GM18508 (cell line): ENCODE results near the gene SLC4A1AP.
"Not testable (repeated sequence)": the region's sequence is repeated elsewhere in the genome, so short reads cannot be mapped to it uniquely, and the experiment has no call there.

Experiments used
- ATAC-seq: cut with Tn5 transposase; IDR thresholded peaks from one replicate; pipeline ENCODE4 v1.9.1; 2021; ENCODE audit warnings: moderate number of reproducible peaks; ENCODE audit not compliant: insufficient read depth, unreplicated experiment

SLC4A1AP gene

DNA sequence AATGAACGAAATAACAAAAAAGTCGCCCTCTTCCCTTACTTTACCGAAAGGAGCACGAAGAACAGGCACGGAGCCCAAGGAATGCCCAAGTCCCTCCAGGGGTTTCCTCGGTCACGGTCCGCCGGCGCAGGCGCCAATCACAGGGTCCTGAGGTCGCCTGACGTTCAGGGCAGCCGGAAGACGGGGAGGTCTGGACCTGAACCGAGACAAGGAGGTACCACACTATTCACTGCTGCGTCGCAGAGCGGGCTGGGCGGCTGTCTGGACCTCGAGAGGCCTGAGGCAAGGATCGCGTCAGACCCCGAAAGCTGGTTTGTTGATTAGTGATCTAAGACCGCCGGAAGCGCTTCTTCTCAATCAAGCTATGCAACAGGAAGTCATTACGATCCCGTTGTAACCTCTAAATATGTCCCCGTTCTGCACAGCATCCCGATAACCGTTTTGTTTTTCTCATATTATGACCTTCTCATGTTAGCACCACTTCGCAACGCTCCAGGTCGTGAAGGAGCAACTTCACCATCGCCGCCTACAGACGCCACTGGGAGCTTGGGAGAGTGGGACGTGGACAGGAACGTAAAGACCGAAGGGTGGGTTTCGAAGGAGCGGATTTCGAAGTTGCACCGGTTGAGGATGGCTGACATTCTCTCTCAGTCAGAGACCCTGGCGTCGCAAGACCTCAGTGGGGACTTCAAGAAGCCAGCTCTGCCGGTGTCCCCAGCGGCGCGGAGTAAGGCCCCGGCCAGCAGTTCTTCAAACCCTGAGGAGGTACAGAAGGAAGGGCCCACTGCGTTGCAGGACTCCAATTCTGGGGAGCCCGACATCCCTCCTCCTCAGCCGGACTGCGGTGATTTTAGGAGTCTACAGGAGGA lies at the start of gene SLC4A1AP, which contains the start of gene SUPT7L:
Gene SLC4A1AP, plus strand, starts transcription at position 605 of the 869 bp plus-strand sequence. Its CDS starts 26 bp downstream, at position 631.
Gene SUPT7L, minus strand, starts transcription at position 330 of the 869 bp plus-strand sequence. CDS start 1,422 bp downstream, outside the sequence.
- no peak for ATAC-seq

GRCh38 chr2:27613985-27614384 lies 49.7 kb upstream of the SLC4A1AP start:
- no peak for ATAC-seq

DNA sequence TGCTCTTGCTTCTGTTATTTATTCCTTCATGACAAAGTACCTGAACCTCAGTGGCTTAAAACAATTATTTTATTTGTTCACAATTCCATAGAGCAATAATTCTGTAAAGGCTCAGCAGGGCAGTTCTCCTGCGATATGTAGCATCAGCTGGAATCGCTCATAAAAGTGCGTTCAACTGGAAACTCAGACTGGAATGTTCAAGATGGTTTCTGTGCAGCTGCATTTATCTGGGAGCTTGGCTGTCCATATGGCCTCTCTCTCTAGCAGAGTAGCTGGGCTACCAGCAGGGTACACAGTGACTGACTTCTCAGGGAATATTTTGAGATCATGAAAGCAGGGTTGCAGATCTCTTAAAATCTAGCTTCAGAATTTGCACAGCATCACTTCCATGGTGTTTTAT lies 48.4 kb upstream of the SLC4A1AP start:
- ATAC-seq, result no peak

DNA sequence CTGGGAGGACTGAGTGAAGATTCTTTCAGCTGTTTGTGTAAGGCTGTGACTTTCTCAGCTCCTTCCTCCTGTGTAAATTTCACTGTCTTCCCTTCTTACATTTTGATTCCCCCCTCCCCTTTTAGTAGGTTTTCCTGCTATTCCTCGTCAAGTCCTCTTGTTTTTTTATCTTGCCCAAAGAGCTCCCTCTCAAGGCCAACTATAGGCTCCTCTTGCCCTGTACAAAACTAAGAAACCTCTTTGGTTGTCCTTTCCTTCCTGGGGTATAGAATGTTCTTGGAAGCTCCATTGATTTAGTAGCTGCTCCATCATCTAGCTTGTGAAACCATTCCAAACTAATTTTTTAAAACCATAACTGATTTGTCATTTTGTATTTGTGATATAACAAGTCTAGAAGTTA lies 42.2 kb upstream of the SLC4A1AP start:
- ATAC-seq, result no peak

- no peak for ATAC-seq
Measured at GRCh38 chr2:27622921-27623384, 40.7 kb upstream of the SLC4A1AP start.

DNA sequence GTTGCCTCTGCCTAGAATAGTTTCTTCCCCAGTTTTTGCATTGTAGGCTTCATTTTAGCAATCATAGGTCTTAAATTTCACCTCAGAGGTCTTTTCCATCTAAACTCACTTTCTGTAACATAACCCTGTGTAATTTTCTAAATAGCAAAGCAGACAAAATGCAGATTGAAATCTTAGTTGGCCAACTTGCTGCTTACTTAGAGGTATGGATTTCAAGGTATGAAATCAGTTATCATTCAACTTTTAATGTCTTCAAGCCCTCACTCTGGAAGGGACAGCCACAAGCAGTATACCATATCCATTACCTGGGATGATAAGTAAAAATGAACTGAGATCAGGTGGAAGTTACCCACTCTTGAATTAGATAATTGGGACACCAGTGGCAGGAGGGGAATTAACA lies 38.7 kb upstream of the SLC4A1AP start:
- ATAC-seq, result no peak

DNA sequence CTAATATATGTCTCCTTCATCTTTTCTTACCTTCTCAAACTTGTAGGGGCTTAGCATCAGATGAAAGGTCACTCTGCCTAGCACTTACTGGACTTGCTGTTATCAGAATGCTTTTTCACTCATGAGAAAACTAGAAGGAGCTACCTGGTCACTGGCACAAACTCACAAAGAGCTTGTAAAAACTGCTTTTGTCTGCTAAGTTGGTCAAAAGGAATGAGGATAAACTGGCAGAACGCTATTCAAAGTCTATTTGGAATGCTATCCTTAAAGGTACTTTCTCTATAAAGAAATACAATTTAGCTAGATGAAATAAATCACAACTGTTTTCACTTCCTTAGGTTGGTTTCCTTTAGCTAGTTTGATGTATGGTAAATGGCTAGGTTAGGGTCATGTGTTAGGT lies 37.4 kb upstream of the SLC4A1AP start:
- not testable (repeated sequence) for ATAC-seq

DNA sequence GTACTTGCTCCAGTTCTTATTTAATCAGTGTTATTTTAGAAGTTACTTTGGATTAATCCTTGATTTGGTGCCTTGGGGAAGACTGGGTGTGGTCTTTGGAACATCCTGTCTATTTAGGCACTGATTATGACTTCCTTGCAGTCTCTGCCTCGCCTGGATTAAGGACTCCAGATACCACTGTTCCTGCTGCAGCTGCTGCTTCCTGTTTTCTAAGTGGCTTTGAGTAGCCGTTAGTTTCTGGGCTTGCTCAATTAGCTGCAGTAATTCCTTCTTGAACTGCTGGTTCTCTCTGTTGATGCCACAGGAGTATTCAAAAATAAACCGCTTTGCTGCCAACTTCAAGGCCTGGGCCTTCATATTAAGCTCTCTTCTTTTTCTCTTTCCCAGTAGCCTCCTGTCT lies 36.8 kb upstream of the SLC4A1AP start:
- ATAC-seq, result not testable (repeated sequence)

GRCh38 chr2:27627963-27628766 lies 35.5 kb upstream of the SLC4A1AP start:
- peak; percentile 10 for ATAC-seq

DNA sequence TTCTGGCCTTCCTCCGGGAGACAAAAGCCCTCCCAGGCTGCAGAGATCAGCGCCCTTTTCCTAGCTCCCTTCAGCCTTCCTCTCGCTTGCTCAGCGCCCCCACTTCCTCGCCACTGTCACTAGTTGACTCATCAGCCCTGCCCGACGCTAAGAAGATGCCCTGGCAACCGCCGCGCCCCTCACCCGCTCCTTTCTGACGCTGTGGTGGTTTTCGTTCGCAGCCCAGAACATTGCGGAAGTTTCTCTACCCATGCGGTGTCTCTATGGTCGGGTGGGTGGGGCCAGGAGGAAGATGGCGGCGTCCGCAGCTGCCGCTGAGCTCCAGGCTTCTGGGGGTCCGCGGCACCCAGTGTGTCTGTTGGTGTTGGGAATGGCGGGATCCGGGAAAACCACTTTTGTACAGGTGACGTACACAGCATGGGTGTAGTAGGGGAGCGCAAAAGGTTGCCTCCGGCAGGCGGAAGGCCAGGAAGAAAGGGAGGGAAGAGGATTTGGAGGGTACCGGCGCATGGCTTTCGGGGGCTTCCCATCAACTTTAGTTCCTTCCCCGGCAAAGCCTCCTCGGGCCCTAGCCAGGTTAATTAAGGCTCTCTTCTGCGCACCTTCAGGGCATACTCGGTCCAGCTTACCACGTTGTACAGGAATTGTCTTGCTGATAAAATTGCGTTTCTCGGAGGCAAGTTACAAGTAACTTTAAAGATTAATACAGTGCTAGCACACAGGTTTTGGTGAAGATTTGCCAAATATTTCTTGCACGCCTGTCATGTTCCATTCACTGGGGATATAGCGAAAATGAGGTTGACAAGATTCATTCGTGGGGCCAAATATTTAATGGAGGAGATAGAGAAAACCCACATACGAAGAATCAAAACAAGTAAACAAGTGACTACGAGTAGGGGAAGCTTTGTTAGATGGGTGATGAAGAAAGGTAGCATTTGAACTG lies 34.7 kb upstream of the SLC4A1AP start, which contains the start of the genes CCDC121 and GPN1:
Gene CCDC121, minus strand, starts transcription at position 246 of the 943 bp plus-strand sequence. CDS start 1,213 bp downstream, outside the sequence.
Gene GPN1, plus strand, starts transcription at position 284 of the 943 bp plus-strand sequence. Its CDS starts 9 bp downstream, at position 293.
- ATAC-seq, result peak; percentile 69

- ATAC-seq, result not testable (repeated sequence)
Measured at GRCh38 chr2:27630257-27630656, 33.4 kb upstream of the SLC4A1AP start.

GRCh38 chr2:27634291-27634690 lies 29.4 kb upstream of the SLC4A1AP start:
- no peak for ATAC-seq

- ATAC-seq, result no peak
Measured at GRCh38 chr2:27636766-27637165, 26.9 kb upstream of the SLC4A1AP start.

DNA sequence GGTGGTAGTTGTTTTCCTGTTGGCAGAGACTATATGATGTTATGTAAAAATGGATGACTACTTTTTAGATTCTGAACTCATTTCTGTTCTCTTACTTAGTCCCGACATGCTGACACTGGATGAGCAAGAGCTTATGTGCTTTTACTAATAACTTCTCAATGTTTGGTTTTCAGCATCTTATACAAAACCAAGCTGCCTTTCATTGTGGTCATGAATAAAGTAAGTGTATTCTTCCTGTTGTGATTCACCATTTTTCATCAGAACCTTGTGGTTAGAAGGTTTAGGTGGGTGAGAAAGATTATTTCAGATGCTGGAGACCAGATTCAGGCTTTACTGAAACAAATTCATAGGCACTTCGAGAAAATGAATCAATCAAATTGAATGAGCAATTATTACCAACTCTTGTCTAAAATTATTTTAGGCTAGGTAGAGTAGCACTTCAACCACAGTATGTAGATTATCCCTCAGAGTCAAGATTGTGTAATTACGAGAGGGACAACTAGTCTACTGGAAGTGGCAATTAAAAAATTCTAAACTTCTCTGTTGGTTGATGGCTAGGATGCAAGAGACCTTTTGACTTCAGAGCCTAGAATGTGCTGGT lies 25.6 kb upstream of the SLC4A1AP start:
- ATAC-seq, result no peak

DNA sequence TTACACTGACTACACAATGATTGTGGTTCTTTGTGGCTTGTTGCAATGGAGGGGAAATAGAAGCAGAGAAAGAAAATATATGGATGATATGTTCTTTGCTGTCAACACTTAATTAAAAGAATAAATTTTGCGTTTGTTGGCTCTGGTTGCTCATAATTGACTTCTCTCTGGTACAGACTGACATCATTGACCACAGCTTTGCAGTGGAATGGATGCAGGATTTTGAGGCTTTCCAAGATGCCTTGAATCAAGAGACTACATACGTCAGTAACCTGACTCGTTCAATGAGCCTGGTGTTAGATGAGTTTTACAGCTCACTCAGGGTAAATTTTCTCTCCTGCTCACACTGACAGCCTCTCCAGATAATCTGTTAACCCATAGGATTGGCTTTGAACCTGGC lies 25.0 kb upstream of the SLC4A1AP start:
- ATAC-seq, result no peak

DNA sequence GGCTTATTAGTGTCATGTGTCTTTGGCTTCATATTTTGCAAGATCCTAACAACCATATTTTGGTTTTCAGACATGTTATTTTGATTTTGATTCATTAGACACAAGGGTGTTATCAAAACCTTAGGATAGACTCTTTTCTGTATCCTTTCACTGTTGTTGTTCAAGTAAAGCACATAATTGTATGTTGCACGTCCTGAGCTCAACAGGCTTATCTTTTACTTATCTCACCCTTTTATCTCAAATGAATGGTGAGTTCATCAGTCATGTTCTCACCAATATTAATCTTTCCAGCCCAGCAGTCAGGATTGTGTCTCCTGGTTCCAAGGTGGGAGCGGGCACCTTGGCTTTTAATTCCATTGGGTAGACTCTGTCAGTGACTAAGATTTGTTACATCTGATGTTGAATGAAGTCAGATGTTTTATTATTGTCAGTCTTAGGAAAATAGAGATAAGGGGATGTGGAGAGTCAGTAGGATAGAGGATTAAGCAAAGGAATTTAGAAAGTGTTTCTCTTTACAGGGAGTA lies 22.9 kb upstream of the SLC4A1AP start:
- no peak for ATAC-seq

DNA sequence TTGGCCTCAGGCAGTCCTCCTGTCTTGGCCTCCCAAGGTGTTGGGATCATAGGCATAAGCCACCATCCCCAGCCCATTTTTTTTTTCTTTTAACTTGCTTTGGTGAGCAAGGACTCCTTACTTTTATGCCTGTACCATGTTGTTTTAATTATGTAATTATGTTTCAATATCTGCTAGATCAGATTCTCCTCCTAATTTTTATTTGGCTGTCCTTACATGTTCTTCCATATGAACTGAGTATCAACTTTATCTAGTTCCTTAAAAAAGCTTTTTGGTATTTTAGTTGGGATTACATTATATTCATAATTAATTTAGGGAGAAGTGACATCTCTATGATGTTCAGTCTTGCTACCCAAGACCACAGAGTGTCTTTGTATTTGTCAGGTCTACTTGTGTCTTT lies 18.5 kb upstream of the SLC4A1AP start:
- no peak for ATAC-seq

DNA sequence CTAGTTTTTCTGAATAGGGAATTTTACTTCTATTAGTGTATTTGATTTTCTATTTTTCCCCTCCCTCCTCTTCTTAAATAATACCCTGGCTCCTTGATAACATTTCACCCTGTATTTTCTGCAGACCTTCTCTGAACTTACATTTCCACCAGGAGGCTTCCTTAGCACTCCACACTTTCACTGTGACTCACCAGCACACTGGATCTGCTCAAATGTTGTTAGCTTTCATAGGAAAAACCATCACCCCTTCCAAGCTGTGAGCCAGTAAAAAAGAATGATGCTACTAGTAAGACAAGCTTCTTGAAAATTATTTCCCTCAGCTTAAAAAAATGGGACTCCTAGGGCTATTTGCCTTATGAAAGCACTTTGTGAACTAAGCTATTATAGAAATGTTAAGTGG lies 16.4 kb upstream of the SLC4A1AP start:
- no peak for ATAC-seq

- no peak for ATAC-seq
Measured at GRCh38 chr2:27647737-27648136, 16.0 kb upstream of the SLC4A1AP start.
